Hepatocyte (in vitro differentiated cells): ENCODE results near the gene OR6J1. TPM values are rescaled to one million over a fixed set of nuclear protein-coding genes. Genes with fewer than 3 reads are reported as not detected.
A peak's percentile ranks its signal among the peaks of the same experiment; 100 is the strongest.

Source experiments
- DNase-seq: peaks from one replicate; pipeline ENCODE4 v3.0.0-alpha.2; 2016; ENCODE audit warnings: low spot score
- H2AFZ ChIP-seq: fragments of 200-600 bp; sonication (generic); 2 replicates; pipeline ENCODE4 v1.6.0; 2016; ENCODE audit warnings: antibody characterized with exemption, mild to moderate bottlenecking
- H3K27ac ChIP-seq: fragments of 200-600 bp; sonication (generic); 2 replicates; pipeline ENCODE4 v1.5.1; 2016; ENCODE audit warnings: mild to moderate bottlenecking
- H3K27me3 ChIP-seq: fragments of 200-600 bp; sonication (generic); 2 replicates; pipeline ENCODE4 v1.6.1; 2016
- H3K36me3 ChIP-seq: fragments of 200-600 bp; sonication (generic); replicated peaks from 2 replicates; pipeline ENCODE4 v1.5.1; 2016; ENCODE audit warnings: low read depth; ENCODE audit not compliant: insufficient read depth
- H3K4me1 ChIP-seq: fragments of 200-600 bp; sonication (generic); 2 replicates; pipeline ENCODE4 v1.5.1; 2016; ENCODE audit warnings: mild to moderate bottlenecking, moderate library complexity; ENCODE audit not compliant: insufficient read depth
- H3K4me2 ChIP-seq: fragments of 200-600 bp; sonication (generic); 2 replicates; pipeline ENCODE4 v1.6.0; 2016
- H3K4me3 ChIP-seq: fragments of 200-600 bp; sonication (generic); 2 replicates; pipeline ENCODE4 v1.5.1; 2016; ENCODE audit warnings: mild to moderate bottlenecking
- H3K79me2 ChIP-seq: fragments of 200-600 bp; sonication (generic); 2 replicates; pipeline ENCODE4 v1.6.0; 2017; ENCODE audit warnings: mild to moderate bottlenecking
- H3K9me2 ChIP-seq: fragments of 200-600 bp; sonication (generic); replicated peaks from 2 replicates; pipeline ENCODE4 v1.6.0; 2017; ENCODE audit warnings: mild to moderate bottlenecking; ENCODE audit not compliant: insufficient read depth
- H3K9me3 ChIP-seq: fragments of 200-600 bp; sonication (generic); 2 replicates; pipeline ENCODE4 v1.5.1; 2016; ENCODE audit warnings: low read depth, mild to moderate bottlenecking
- H4K20me1 ChIP-seq: fragments of 200-600 bp; sonication (generic); 2 replicates; pipeline ENCODE4 v1.6.0; 2016; ENCODE audit warnings: mild to moderate bottlenecking; ENCODE audit not compliant: insufficient read depth, poor library complexity, severe bottlenecking
- EZH2 ChIP-seq: fragments of 200-600 bp; sonication (generic); IDR thresholded peaks from 2 replicates; pipeline ENCODE4 v1.6.1; 2016; ENCODE audit warnings: antibody characterized with exemption, mild to moderate bottlenecking, borderline replicate concordance
- EZH2phosphoT487 ChIP-seq: fragments of 200-600 bp; sonication (generic); IDR thresholded peaks from one replicate; pipeline ENCODE4 v1.6.1; 2018; ENCODE audit warnings: antibody characterized with exemption, mild to moderate bottlenecking, low read depth, moderate library complexity; ENCODE audit not compliant: unreplicated experiment, severe bottlenecking
- WGBS: methylation state at CpG from one replicate; pipeline ENCODE4 v1.1.6; 2016; ENCODE audit warnings: low lambda C conversion rate; ENCODE audit errors: missing lambda C conversion rate; 5-methylcytosine and 5-hydroxymethylcytosine counted together
- polyA plus RNA-seq: library from polyadenylated mRNA; unstranded; fragments of >200 nt; fragmentation: Nextera tagmentation; extraction: Ambion mirVana; gene quantifications from 2 replicates; pipeline ENCODE4 v1.2.1, GENCODE V29; 2016
- total RNA-seq: library from RNA; depleted of rRNA; stranded (reverse); fragments of >200 nt; gene quantifications from 2 replicates; pipeline ENCODE4 v1.2.3, GENCODE V29; 2014
- TF ChIP-seq, protein P1 (sequence below): fragments of 200-600 bp; sonication (generic); IDR thresholded peaks from 2 replicates; pipeline ENCODE4 v1.5.1; 2016; ENCODE audit warnings: antibody characterized with exemption, mild to moderate bottlenecking; ENCODE audit not compliant: poor library complexity

OR6J1 gene
- total and polyA plus RNA-seq, 2 experiments from 2014 or later, result 0.03 TPM; not detected in 1

DNA sequence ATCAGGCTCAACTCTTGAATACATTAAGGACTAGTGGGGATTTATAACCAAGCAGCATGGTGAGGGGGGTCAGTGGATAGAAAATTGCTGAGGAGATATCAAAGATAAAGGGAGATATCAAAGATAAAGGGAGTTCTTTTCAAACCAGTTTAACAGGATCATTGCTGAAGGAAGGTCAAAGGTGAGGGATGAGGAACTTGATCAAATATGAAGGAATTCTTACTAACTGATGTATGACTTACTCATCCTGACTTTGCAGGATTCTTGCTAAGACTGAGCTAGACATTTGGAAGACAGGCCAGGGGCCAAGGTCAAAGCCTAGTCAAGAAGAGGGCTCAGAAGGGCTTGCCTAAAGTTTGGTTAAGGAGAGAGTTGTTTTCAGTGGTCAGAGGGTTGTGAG is 41.3 kb downstream of the OR6J1 start:
- Histone ChIP-seq H3K27me3 (no peaks in the 10 kb centered on the region), H2AFZ (no peak overlapping the region), H3K4me3 (no peak overlapping the region), H3K4me2 (no peak overlapping the region), H3K79me2 (peaks cover 23% of the 10 kb centered on the region), H3K4me1 (peaks cover 35% of the 10 kb centered on the region), H3K36me3 (no peaks in the 10 kb centered on the region), H3K9me3 (no peaks in the 10 kb centered on the region), H3K9me2 (no peaks in the 10 kb centered on the region), H4K20me1 (no peaks in the 10 kb centered on the region), H3K27ac (no peak overlapping the region)
- TF ChIP-seq EZH2phosphoT487 (no peak), EZH2 (no peak)
- TF ChIP-seq, protein P1, sequence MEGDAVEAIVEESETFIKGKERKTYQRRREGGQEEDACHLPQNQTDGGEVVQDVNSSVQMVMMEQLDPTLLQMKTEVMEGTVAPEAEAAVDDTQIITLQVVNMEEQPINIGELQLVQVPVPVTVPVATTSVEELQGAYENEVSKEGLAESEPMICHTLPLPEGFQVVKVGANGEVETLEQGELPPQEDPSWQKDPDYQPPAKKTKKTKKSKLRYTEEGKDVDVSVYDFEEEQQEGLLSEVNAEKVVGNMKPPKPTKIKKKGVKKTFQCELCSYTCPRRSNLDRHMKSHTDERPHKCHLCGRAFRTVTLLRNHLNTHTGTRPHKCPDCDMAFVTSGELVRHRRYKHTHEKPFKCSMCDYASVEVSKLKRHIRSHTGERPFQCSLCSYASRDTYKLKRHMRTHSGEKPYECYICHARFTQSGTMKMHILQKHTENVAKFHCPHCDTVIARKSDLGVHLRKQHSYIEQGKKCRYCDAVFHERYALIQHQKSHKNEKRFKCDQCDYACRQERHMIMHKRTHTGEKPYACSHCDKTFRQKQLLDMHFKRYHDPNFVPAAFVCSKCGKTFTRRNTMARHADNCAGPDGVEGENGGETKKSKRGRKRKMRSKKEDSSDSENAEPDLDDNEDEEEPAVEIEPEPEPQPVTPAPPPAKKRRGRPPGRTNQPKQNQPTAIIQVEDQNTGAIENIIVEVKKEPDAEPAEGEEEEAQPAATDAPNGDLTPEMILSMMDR, result no peak
- DNase-seq, result no peak

DNA sequence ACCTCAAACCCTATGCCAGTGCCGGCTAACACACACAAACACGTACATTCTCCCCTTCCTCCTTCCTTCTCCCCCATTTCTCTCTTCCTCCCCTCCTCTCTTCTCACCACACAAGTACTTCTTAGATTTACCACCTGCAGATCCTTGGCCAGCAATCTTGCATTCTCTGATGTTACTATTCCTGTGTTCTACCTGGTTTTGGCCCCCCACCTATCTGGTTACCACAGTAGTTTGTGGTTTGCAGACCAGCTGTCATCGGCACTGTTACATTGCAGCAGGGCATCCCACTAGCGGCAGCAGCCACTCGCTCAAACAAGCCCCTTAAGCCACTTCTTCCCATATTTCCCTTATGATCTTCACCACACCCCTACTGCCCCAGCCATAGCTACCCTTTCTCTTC is 42.2 kb downstream of the OR6J1 start:
- no peak overlapping the region for H3K27ac ChIP-seq
- no peak overlapping the region for H2AFZ ChIP-seq
- peaks cover 28% of the 10 kb centered on the region for H3K4me1 ChIP-seq
- no peaks in the 10 kb centered on the region for H3K9me2 ChIP-seq
- no peak for DNase-seq
- no peaks in the 10 kb centered on the region for H3K27me3 ChIP-seq
- H3K4me3 ChIP-seq, result no peak overlapping the region
- no peak overlapping the region for H3K4me2 ChIP-seq
- H4K20me1 ChIP-seq, result no peaks in the 10 kb centered on the region
- H3K79me2 ChIP-seq, result peaks cover 23% of the 10 kb centered on the region
- H3K36me3 ChIP-seq, result no peaks in the 10 kb centered on the region
- no peak for TF ChIP-seq EZH2
- TF ChIP-seq EZH2phosphoT487, result no peak
- TF ChIP-seq, protein P1, result no peak
- 91% methylated on average over 5 of the region's 5 CpGs for WGBS
- no peaks in the 10 kb centered on the region for H3K9me3 ChIP-seq

DNA sequence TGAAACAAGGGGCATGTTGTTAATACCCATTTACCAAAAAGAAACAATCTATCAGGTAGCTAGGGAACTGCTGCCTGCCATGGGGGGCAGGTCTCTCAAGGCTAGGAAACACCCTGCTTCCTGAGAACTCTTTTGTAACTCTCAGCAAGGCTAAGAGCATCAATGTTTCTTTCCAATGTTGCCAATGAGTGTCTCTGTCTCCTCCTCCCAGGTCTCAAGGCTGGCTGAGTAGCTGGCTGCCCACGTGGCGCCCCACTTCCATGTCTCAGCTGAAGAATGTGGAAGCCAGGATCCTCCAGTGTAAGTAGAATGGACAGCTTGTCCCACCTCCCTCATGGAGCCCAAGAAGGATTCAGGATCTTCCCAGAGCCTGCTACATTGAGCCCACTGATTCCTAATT is 42.7 kb downstream of the OR6J1 start:
- Histone ChIP-seq H3K4me1 (peaks cover 24% of the 10 kb centered on the region), H4K20me1 (no peaks in the 10 kb centered on the region), H3K9me3 (no peaks in the 10 kb centered on the region), H3K27me3 (no peaks in the 10 kb centered on the region), H3K4me3 (no peak overlapping the region), H3K36me3 (no peaks in the 10 kb centered on the region), H3K79me2 (peaks cover 23% of the 10 kb centered on the region), H3K4me2 (no peak overlapping the region), H2AFZ (no peak overlapping the region), H3K27ac (no peak overlapping the region), H3K9me2 (no peaks in the 10 kb centered on the region)
- no peak for DNase-seq
- WGBS, result 97% methylated on average over 2 of the region's 2 CpGs
- TF ChIP-seq EZH2phosphoT487, result no peak
- no peak for TF ChIP-seq EZH2
- TF ChIP-seq, protein P1, result no peak

DNA sequence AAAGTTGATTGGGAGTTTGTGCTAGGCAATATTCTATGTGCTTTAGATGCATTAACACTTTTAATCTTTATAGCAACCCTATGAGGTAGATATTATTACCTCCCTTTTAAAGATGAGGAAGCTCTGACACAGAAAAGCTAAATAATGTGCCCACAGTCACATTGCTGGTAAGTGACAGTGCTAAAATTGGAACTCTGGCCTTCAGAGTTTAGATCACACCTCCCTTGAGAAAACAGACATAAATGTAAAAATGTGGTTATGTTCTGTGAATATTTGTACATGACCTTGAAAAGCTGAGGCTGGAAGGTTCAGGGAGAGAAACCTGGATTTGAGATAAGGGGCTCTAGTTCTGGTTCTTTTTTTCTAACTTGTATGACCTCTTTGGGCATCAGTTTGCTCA is 44.1 kb downstream of the OR6J1 start:
- H3K9me3 ChIP-seq, result no peaks in the 10 kb centered on the region
- TF ChIP-seq, protein P1, result no peak
- no peak for TF ChIP-seq EZH2phosphoT487
- H3K4me3 ChIP-seq, result no peak overlapping the region
- peaks cover 15% of the 10 kb centered on the region for H3K4me1 ChIP-seq
- no peak for DNase-seq
- H2AFZ ChIP-seq, result no peak overlapping the region
- H3K4me2 ChIP-seq, result peak overlapping the region; percentile 80
- H3K27me3 ChIP-seq, result no peaks in the 10 kb centered on the region
- no peaks in the 10 kb centered on the region for H4K20me1 ChIP-seq
- peak overlapping the region; percentile 98 for H3K27ac ChIP-seq
- H3K79me2 ChIP-seq, result peaks cover 23% of the 10 kb centered on the region
- H3K9me2 ChIP-seq, result no peaks in the 10 kb centered on the region
- no peaks in the 10 kb centered on the region for H3K36me3 ChIP-seq
